LNCaP clone FGC (cell line): Measurements from ENCODE around the gene MESP2.

Experiments used
- DNase-seq: peaks from one replicate; pipeline ENCODE4 v3.0.0-alpha.2; 2011; ENCODE audit warnings: low read depth
- H3K4me3 ChIP-seq: 2 replicates; pipeline ENCODE4 v1.5.1; 2011; ENCODE audit warnings: mild to moderate bottlenecking, low read depth, low read length, control low read depth
- CTCF ChIP-seq: IDR thresholded peaks from 2 replicates; pipeline ENCODE4 v1.5.1; 2012; ENCODE audit warnings: mild to moderate bottlenecking; ENCODE audit not compliant: control insufficient read depth, insufficient read depth; ENCODE audit errors: extremely low read depth

Gene MESP2

GRCh38 chr15:89776274-89777072 is at the start of gene MESP2:
TSS of gene MESP2 (plus strand) at chr15:89776332. CDS start at chr15:89776358, 26 bp downstream.
- TF ChIP-seq CTCF: peak; percentile 27; the same call in 1 of the 2 replicates
- no peak for DNase-seq
- peak within 1 kb of the TSS; percentile 42 for H3K4me3 ChIP-seq

- no peak for TF ChIP-seq CTCF
- no peak for DNase-seq
- H3K4me3 ChIP-seq: no peak overlapping the region
These were observed 47.9 kb upstream of the MESP2 start for GRCh38 chr15:89728254-89728653.

GRCh38 chr15:89731275-89731674 is 44.9 kb upstream of the MESP2 start:
- H3K4me3 ChIP-seq: no peak overlapping the region
- TF ChIP-seq CTCF: no peak
- no peak for DNase-seq

GRCh38 chr15:89732451-89733172 is 43.5 kb upstream of the MESP2 start:
- DNase-seq: no peak
- H3K4me3 ChIP-seq: no peak overlapping the region
- TF ChIP-seq CTCF: no peak

- TF ChIP-seq CTCF: no peak
- no peak for DNase-seq
- H3K4me3 ChIP-seq: no peak overlapping the region
These were observed 40.4 kb upstream of the MESP2 start for GRCh38 chr15:89735773-89736172.

- no peak overlapping the region for H3K4me3 ChIP-seq
- peak; percentile 86 for TF ChIP-seq CTCF
- peak; percentile 39 for DNase-seq
These were observed 36.0 kb upstream of the MESP2 start for GRCh38 chr15:89740137-89740536.
